Measurements from ENCODE around the gene ISG20. TPM values are rescaled to one million over a fixed set of nuclear protein-coding genes. Genes with fewer than 3 reads are reported as not detected.

Gene ISG20
- total RNA-seq, 4 donors from 2014 or later = 3.9 to 35.9 (median 13.2) TPM

- intact Hi-C loops (cut with DNase I; ENCODE audit: low total_unique reads) = no loop called here
- Histone ChIP-seq H3K9me3 (no peaks in the 10 kb centered on the region), H3K27ac (no peak overlapping the region), H3K4me3 (no peak overlapping the region), H3K4me1 (no peaks in the 10 kb centered on the region), H3K27me3 (no peaks in the 10 kb centered on the region), H3K36me3 (no peaks in the 10 kb centered on the region)
- no peak for TF ChIP-seq CTCF (IDR thresholded peaks at IDR 0.05)
- TF ChIP-seq POLR2A (IDR thresholded peaks at IDR 0.05) = no peak
- DNase-seq = no peak
Measured at GRCh38 chr15:88615303-88616107, 23.3 kb upstream of the ISG20 start.

- H3K4me3 ChIP-seq = no peak overlapping the region
- peaks cover 0 to 4% of the 10 kb centered on the region in 2 donors for H3K4me1 ChIP-seq
- intact Hi-C loops (cut with DNase I; ENCODE audit: low total_unique reads) = no loop called here
- no peak for TF ChIP-seq POLR2A (IDR thresholded peaks at IDR 0.05)
- TF ChIP-seq CTCF (IDR thresholded peaks at IDR 0.05) = no peak
- no peaks in the 10 kb centered on the region for H3K27me3 ChIP-seq
- no peaks in the 10 kb centered on the region for H3K9me3 ChIP-seq
- no peaks in the 10 kb centered on the region for H3K36me3 ChIP-seq
- H3K27ac ChIP-seq = no peak overlapping the region
- no peak for DNase-seq
Measured at GRCh38 chr15:88616240-88616639, 22.6 kb upstream of the ISG20 start.

DNA sequence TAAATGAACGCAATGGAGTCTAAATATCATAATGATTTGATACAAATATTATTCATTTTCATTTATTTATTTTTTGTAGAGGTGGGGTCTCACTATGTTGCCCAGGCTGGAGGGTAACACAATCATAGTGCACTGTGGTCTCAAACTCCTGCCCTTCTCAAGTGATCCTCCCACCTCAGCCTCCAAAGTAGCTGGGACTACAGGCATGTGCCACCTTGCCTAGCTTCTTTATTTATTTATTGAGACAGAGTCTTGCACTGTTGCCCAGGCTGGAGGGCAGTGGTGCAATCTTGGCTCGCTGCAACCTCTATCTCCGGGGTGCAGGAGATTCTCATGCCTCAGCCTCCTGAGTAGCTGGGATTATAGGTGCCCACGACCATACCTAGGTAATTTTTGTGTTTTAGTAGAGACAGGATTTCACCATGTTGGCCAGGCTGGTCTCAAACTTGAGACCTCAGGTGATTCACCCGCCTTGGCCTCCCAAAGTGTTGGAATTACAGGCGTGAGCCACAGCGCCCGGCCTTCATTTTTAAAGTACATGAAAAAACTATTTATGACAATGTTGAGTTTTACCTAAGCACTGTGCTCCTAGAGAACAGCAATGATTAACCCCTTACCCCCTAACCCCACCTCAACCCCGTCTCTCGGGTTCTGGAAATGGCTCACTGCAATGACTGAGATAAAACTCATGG, 21.6 kb upstream of the ISG20 start:
- DNase-seq = no peak
- peaks cover 0 to 4% of the 10 kb centered on the region in 2 donors for H3K4me1 ChIP-seq
- TF ChIP-seq POLR2A (IDR thresholded peaks at IDR 0.05) (no peak), CTCF (IDR thresholded peaks at IDR 0.05) (no peak)

GRCh38 chr15:88617790-88618189, 21.0 kb upstream of the ISG20 start:
- H3K27ac ChIP-seq = no peak overlapping the region
- peaks cover 0 to 4% of the 10 kb centered on the region in 2 donors for H3K4me1 ChIP-seq
- no peak for TF ChIP-seq CTCF (IDR thresholded peaks at IDR 0.05)
- H3K4me3 ChIP-seq = no peak overlapping the region
- no peaks in the 10 kb centered on the region for H3K9me3 ChIP-seq
- no peak for DNase-seq
- no peaks in the 10 kb centered on the region for H3K36me3 ChIP-seq
- no peaks in the 10 kb centered on the region for H3K27me3 ChIP-seq
- intact Hi-C loops (cut with DNase I; ENCODE audit: low total_unique reads) = no loop called here

More for the DNA sequence above, 21.6 kb upstream of the ISG20 start:
- no peaks in the 10 kb centered on the region for H3K36me3 ChIP-seq
- H3K27ac ChIP-seq = no peak overlapping the region
- H3K4me3 ChIP-seq = no peak overlapping the region
- H3K9me3 ChIP-seq = no peaks in the 10 kb centered on the region
- intact Hi-C loops (cut with DNase I; ENCODE audit: low total_unique reads) = no loop called here
- no peaks in the 10 kb centered on the region for H3K27me3 ChIP-seq

DNA sequence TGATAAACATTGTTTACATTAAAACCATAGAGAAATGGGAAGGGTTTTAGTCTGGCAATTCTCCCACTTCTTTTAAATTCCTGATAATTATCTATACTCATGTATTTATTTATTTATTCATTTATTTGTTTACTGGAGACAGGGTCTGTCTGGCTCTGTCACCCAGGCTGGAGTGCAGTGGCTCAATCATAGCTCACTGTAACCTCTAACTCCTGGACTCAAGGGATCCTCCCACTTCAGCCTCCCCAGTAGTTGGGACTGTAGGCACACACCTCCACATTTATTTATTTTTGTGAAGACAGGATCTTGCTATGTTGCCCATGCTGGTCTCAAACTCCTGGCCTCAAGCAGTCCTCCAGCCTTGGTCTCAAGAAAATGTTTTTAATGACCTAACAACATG, 20.1 kb upstream of the ISG20 start:
- Histone ChIP-seq H3K4me1 (peaks cover 0 to 4% of the 10 kb centered on the region in 2 donors), H3K27me3 (no peaks in the 10 kb centered on the region), H3K27ac (no peak overlapping the region), H3K36me3 (no peaks in the 10 kb centered on the region), H3K9me3 (no peaks in the 10 kb centered on the region), H3K4me3 (no peak overlapping the region)
- no peak for DNase-seq
- TF ChIP-seq CTCF (IDR thresholded peaks at IDR 0.05) (no peak), POLR2A (IDR thresholded peaks at IDR 0.05) (no peak)
- intact Hi-C loops (cut with DNase I; ENCODE audit: low total_unique reads) = no loop called here

All from uterus (tissue), 4 donors.